AG04450 (cell line): Measurements from ENCODE around the gene GFOD1. TPM values are rescaled to one million over a fixed set of nuclear protein-coding genes. Genes with fewer than 3 reads are reported as not detected.

Experiments used
- CTCF ChIA-PET: fragments of 300-600, 350-600 bp; formaldehyde crosslinking; extraction: SDS; loops from one replicate; lab custom pipeline; 2022; ENCODE audit warnings: antibody characterized with exemption, inconsistent platforms; lab: Charles Lee
- POLR2A ChIA-PET: fragments of 350-600 bp; formaldehyde crosslinking; extraction: SDS; loops from one replicate; lab custom pipeline; 2021; ENCODE audit warnings: antibody characterized with exemption, inconsistent platforms; lab: Yijun Ruan, JAX
- DNase-seq: peaks from one replicate; pipeline ENCODE4 v3.0.0-alpha.2; 2011; ENCODE audit warnings: low read depth, low spot score
- H3K27ac ChIP-seq: one replicate; pipeline ENCODE4 v1.5.1; 2012; ENCODE audit warnings: low read depth, low read length, control low read depth
- H3K27me3 ChIP-seq: one replicate; pipeline ENCODE4 v1.6.0; 2012; ENCODE audit warnings: low read length; ENCODE audit not compliant: control insufficient read depth, insufficient read depth
- H3K4me3 ChIP-seq: 2 replicates; pipeline ENCODE4 v1.5.1; 2011; ENCODE audit warnings: mild to moderate bottlenecking, low read depth, low read length, control low read depth
- H3K9me3 ChIP-seq: 2 replicates; pipeline ENCODE4 v1.5.1; 2012; ENCODE audit warnings: low read length; ENCODE audit not compliant: control insufficient read depth, insufficient read depth
- CTCF ChIP-seq: IDR thresholded peaks from 2 replicates; pipeline ENCODE4 v1.5.1; 2011; ENCODE audit warnings: low read depth, low read length, control low read depth, inconsistent platforms
- polyA plus RNA-seq: library from polyadenylated mRNA; depleted of rRNA; stranded (reverse); fragments of >200 nt; gene quantifications from 2 replicates; pipeline ENCODE4 v1.2.3, GENCODE V29; 2011

Gene GFOD1
- polyA plus RNA-seq, 1 experiment, result 3.0 TPM

GRCh38 chr6:13494137-13494536 lies 6.7 kb upstream of the GFOD1 start:
- ChIA-PET CTCF (interaction anchor here (1.2 to 1.3 kb wide), 2 partner anchors 44 to 81 kb away, joined by 3 to 4 read pairs; no protein-coding TSS in a partner anchor), POLR2A (no interaction called here)
- no peak for DNase-seq
- no peak for TF ChIP-seq CTCF
- H3K4me3 ChIP-seq, result no peak overlapping the region
- no peaks in the 10 kb centered on the region for H3K9me3 ChIP-seq
- no peak overlapping the region for H3K27ac ChIP-seq
- H3K27me3 ChIP-seq, result no peaks in the 10 kb centered on the region

GRCh38 chr6:13493147-13493546 lies 5.7 kb upstream of the GFOD1 start:
- H3K27ac ChIP-seq, result no peak overlapping the region
- ChIA-PET CTCF (interaction anchor here (1.2 to 1.3 kb wide), 2 partner anchors 45 to 82 kb away, joined by 3 to 4 read pairs; no protein-coding TSS in a partner anchor), POLR2A (no interaction called here)
- TF ChIP-seq CTCF, result no peak
- H3K27me3 ChIP-seq, result no peaks in the 10 kb centered on the region
- no peak overlapping the region for H3K4me3 ChIP-seq
- DNase-seq, result no peak
- no peaks in the 10 kb centered on the region for H3K9me3 ChIP-seq

GRCh38 chr6:13492357-13492756 lies 5.0 kb upstream of the GFOD1 start:
- no peak overlapping the region for H3K4me3 ChIP-seq
- DNase-seq, result no peak
- no peaks in the 10 kb centered on the region for H3K27me3 ChIP-seq
- no peak for TF ChIP-seq CTCF
- ChIA-PET POLR2A (no interaction called here), CTCF (no interaction called here)
- no peaks in the 10 kb centered on the region for H3K9me3 ChIP-seq
- H3K27ac ChIP-seq, result no peak overlapping the region

- DNase-seq, result no peak
- no peak for TF ChIP-seq CTCF
- Histone ChIP-seq H3K4me3 (no peak overlapping the region), H3K27me3 (no peaks in the 10 kb centered on the region), H3K9me3 (no peaks in the 10 kb centered on the region), H3K27ac (no peak overlapping the region)
- CTCF ChIA-PET, result no interaction called here
- POLR2A ChIA-PET, result no interaction called here
Measured at GRCh38 chr6:13491538-13491937, 4.1 kb upstream of the GFOD1 start.

GRCh38 chr6:13490402-13490801 lies 3.0 kb upstream of the GFOD1 start:
- no peak overlapping the region for H3K4me3 ChIP-seq
- no peak overlapping the region for H3K27ac ChIP-seq
- no peak for DNase-seq
- no peak for TF ChIP-seq CTCF
- POLR2A ChIA-PET, result no interaction called here
- no peaks in the 10 kb centered on the region for H3K9me3 ChIP-seq
- CTCF ChIA-PET, result no interaction called here
- H3K27me3 ChIP-seq, result no peaks in the 10 kb centered on the region
